ENCODE results near the gene SGO2.

The SGO2 gene, protein sequence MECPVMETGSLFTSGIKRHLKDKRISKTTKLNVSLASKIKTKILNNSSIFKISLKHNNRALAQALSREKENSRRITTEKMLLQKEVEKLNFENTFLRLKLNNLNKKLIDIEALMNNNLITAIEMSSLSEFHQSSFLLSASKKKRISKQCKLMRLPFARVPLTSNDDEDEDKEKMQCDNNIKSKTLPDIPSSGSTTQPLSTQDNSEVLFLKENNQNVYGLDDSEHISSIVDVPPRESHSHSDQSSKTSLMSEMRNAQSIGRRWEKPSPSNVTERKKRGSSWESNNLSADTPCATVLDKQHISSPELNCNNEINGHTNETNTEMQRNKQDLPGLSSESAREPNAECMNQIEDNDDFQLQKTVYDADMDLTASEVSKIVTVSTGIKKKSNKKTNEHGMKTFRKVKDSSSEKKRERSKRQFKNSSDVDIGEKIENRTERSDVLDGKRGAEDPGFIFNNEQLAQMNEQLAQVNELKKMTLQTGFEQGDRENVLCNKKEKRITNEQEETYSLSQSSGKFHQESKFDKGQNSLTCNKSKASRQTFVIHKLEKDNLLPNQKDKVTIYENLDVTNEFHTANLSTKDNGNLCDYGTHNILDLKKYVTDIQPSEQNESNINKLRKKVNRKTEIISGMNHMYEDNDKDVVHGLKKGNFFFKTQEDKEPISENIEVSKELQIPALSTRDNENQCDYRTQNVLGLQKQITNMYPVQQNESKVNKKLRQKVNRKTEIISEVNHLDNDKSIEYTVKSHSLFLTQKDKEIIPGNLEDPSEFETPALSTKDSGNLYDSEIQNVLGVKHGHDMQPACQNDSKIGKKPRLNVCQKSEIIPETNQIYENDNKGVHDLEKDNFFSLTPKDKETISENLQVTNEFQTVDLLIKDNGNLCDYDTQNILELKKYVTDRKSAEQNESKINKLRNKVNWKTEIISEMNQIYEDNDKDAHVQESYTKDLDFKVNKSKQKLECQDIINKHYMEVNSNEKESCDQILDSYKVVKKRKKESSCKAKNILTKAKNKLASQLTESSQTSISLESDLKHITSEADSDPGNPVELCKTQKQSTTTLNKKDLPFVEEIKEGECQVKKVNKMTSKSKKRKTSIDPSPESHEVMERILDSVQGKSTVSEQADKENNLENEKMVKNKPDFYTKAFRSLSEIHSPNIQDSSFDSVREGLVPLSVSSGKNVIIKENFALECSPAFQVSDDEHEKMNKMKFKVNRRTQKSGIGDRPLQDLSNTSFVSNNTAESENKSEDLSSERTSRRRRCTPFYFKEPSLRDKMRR

DNA sequence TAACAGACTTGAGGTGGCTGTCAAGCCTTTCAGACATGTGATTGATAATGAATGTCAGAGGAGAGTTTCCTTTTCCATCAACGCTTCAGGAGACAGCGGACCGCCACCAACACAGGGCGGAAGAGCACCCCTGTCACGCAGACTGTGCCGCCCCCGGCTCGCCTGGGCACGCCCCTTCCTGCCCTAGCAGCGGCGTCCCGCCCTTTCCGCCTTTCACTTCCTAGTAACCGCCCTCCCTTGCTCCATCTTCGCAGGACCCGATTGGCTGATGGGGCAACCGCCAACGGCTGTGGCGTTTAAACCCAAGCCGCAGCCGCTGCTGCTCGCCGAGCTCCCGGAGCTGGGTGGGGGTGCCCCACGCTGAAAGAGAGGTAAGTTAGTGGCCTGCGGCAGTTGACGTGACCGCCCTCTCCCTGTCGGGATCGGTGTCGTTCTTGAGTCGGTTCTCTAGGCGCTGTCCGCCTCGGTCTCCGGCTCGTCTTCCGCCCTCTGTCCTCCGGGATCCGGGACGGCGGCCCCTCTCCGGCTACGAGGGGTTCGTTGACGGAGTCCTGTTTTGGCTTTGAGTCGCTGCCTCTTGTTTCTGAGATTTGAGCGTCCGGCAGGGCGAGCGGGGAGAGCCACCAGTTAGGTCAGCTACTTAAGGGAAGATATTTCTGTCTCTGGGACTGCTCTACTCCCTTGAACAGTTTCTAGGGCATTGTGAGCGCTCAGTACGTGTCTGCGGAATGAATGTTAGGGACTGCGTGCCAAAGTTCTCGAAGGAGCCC, at the start of gene SGO2:
SGO2 (plus strand) TSS at position 326 of the 770 bp plus-strand sequence. CDS start 6,769 bp downstream, outside the sequence.
- DNase-seq: peak; percentile 96

DNA sequence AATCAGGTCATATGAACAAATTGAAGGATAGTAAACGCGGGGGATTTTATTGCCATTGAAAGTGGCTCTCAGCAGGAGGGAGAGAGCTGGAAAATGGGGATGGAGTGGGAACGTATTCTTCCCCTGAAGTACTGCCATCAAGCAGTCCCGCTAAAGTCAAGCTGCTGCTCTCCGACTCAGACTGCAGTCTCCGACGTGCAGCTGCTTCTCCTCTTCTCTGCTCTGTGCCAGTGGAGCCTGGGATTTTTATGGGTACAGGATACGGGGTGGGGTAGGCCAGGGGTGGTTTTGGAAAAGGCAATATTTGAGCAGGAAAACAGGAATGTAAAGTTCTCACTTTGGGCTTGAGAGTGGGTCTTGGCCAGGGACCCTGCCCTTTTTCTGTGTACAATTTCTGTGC, 49.2 kb upstream of the SGO2 start:
- DNase-seq: no peak

DNA sequence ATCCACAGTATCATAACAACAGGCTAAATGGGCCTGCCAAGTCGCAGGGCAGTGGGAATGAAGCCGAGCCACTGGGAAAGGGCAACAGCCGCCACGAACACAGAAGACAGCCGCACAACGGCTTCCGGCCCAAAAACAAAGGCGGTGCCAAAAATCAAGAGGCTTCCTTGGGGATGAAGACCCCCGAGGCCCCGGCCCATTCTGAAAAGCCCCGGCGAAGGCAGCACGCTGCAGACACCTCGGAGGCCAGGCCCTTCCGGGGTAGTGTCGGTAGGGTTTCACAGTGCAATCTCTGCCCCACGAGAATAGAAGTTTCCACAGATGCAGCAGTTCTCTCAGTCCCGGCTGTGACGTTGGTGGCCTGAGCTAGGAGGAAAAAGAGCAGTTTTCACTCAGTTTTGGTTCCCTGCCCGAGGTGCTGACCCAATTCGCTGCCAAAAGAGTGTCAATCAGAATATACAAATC, 48.3 kb upstream of the SGO2 start:
- no peak for DNase-seq

DNA sequence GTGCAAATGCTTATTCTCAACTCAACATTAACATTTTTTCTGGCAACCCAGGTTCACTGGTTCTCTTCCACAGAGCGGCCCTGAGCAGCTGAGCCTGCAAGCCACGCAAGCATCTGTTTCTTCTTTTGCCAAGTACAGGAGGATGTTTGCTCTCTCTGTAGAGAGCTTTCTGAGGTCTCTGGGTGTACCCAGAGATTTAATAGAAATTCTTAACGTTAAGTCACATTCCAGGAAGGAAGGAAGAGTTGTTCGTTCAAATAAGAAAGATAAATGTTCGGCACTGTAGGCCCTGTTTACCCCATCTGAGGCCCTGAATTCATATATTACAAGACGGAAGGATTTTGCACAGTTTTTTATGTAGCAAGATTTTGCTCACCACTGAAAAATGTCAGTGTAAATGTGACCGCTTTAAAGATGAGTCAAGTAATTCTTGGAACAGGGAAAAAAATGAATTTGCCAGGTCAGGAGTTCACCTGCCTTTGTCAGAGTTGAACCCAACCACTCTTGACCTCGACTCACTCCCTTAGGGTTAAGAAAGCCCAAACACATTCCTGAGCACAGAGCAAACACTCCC, 46.2 kb upstream of the SGO2 start:
- no peak for DNase-seq

DNA sequence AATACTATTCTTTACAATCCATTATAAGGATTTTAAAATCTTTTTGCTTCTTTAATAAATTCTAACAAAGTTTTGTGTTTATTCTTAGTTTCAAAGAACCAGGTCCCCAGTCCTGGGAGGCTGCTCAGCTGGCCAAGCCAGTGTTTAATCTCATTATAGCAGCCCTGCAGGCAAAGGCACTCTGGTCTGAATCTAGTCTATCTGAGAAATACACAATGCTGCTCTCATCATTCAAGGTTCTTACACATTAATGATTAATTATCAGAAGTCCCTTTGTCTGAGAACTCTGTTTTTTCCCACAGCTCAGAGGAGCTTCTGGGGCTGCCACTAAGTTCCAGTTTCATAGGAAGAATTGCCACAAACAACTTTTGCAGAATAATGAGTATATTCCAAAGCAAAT, 43.8 kb upstream of the SGO2 start:
- no peak for DNase-seq

DNA sequence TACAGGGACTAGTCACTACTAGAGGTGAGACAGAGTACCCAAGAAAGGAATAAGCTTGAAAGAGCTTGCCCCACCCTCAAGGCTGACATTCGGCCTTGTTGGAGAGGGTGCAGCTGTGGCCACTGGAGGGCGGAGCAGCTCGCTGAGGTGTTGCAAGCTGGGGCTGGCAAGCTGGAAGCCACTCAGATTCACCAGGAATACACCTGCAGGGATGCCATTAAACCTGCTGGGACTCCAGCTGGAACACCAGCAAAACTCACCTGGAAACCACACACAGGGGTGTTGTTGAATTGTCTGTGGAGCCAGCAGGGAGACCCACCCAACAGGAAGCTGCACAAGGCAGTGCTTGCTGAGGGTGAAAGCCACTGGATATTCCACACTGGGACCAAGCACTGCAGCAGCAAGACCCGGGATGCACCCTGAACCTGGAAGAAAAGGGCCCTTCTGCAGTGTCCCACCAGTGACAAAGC, 42.2 kb upstream of the SGO2 start:
- no peak for DNase-seq

DNA sequence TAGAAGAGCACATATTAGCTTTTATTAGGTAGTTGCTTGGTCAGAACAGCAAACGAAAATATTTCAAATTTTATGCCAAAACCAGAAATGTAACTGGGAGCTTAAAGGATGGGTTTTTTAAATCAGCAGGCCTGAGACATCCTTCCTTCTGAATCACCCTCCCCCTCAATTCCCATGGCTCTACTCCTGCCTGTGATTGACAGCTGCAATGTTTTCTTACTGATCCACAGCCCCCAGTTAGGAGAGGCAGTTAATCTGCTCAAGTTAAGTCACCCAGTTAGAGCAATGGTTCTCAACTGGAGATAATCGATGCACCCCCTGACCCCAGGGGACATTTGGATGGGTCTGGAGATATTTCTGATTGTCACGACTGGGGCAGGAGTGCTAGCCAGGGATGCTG, 41.1 kb upstream of the SGO2 start:
- no peak for DNase-seq

DNA sequence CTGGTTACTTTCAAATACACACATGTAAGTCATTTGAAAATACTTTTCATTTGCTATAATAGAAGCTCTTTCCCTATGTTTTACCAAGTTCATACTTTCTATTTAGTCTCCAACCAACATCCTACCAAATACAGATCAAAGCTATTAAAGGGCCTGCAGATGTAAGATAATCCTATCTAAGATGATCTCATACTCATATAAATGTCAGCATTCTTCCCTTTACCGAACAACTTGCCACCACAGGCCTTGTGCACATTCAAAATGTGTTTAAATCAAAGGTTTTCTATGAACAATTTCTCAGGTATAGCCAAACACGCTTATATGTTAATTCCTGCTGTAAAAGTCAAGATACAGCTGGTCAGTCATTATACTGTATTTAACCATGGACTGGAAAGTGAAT, 39.5 kb upstream of the SGO2 start:
- no peak for DNase-seq

DNA sequence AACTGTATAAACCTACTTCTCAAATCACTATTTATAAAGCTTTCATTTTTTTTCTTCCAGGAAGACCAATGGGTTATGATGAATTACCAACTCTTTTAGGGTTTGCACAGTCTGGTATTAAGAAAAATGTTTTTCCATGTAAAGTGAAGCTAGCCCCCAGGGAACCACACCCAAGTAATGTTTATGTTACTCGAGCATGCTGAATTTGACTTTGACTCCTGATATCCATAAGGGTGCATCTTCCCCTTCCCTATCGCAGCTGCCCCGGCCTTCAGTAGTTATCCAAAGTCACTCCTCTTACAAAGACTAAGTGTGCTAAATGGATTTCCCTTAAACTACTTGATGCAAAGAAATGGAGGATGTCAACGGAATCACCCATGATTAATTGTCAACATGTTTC, 37.8 kb upstream of the SGO2 start:
- no peak for DNase-seq

DNA sequence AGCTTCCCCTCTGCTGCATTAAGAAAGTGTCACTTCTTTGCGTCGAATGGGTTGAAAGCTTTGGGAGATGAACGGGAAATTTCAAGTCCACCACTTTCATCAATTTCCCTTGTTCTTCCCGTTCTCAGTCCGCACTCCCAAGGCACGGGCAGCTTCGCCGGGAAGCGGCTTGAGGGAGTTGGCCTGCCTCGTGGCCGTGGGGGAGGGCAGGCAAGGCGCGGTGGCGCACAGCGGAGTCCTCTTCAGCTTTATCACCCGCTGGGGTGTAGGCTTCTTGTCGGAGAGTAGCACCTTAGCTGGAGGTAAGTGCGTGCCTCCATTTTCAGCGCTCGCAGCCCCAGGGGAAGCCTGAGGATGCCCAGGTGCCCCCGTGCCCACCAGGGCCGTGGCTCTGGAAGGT, 36.0 kb upstream of the SGO2 start:
- no peak for DNase-seq

DNA sequence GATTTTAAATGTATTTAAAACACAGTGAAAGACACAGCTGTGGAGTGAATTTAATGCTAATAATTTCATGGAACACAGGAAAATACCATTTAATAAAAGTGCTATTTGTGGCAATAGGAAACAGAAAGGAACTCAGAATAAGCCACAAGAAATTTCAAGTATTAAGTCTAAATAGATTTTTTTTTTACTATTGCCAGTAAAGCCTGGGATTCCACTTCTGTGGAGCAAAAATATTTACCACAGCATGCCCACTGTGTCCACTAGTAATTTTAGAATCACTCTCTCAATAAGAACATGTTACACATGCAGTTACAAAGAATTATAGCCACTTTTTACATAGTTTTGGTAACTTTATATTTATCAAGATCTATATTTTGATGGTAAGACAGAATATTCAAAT, 33.4 kb upstream of the SGO2 start:
- DNase-seq: no peak

DNA sequence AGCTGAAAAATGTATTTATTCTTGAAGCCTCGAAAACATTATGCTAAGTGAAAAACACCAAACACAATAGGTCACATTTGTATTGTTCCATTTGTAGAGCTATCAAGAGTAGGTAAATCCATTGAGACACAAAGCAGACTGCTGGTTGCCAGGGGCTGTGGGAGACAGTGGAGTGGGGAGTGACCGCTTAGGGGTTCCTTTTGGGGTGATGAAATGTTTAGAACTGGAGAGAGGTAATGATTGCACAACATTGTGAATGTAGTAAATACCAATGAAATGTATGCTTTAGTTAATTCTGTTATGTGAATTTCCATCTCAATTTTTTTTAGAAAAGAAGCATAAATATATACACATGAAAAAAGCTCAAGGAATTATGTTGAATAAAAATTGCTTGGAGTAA, 32.0 kb upstream of the SGO2 start:
- no peak for DNase-seq

DNA sequence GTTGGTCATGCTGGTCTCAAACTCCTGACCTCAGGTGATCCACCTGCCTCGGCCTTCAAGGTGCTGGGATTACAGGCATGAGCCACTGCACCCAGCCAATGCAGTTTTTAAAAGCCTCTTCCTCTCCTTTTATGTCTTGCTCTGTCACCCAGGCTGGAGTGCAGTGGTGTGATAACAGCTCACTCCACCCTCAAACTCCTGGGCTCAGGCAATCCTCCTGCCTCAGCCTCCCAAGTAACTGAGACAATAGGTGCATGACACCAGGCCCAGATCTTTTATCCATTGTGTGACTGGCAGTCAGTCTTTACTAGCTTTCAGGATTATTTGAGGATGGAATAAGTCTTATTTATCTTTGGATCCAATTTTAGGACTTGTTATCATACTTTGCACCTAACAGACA, 29.3 kb upstream of the SGO2 start:
- no peak for DNase-seq

DNA sequence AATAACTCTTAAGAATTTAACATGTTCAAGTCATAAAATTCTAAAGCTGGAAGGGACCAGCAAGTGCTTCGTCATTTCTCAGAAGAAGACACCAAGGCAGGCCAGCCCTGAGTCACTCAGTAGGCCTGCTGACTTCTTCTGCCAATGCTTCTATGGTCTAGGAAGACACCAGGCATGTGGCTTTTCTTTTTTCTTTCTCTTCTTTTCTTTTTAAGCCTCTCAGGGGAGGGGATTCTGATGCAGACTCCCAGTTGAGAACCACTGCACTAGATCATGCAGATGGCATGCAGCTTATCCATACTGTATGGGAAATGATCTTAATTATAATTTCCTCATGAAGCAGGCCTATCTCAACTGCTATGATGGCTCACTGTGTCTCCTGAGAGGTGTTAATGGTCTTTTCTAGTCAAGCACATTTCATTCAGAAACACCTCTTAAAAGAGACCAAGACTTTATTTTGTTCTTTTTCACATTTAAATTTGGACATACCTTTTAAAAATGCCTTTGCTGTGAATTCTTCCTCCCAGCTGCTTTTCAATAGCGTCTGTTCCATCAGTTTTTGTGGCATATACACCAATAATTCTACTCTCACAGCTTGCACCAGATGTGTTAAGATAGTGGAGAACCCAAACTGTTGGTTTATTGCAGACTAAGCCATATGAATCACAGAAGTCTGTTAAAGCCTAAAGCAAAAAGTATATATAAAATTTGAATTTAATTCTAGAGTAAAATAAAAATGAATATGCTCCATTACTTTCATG, 27.4 kb upstream of the SGO2 start:
- no peak for DNase-seq

DNA sequence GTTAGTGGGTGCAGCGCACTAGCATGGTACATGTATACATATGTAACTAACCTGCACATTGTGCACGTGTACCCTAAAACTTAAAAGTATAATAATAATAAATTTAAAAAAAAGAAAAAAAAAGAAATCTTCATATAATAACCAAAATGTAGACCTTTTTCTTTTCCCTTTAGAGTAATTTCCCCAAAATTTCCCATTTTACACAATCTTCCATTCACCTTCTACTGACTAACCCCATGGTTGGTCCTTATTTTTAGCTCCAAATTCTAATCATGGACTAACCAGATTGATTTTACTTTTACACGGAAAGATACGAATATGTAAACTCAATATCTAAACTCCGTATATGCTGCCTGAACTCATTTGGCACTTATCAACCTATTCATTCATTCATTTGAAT, 23.8 kb upstream of the SGO2 start:
- DNase-seq: no peak

DNA sequence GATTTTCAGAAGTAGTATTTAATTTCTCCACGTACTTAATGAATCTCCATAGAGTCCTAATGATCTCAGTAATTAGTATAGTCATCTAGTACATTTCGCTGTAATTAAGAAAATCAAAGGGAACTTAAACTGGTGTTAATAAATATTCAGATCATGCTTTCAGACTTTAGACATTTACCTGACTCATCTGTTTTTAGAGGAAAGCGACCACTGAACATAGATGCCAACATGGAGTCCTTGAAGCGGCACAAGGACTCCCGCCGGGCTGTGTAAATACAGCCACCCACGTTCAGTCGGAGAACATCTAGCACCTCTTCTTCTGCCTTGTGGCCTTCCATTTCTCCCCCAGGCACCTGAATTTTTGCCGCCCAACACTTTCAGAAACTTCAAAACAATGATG, 19.3 kb upstream of the SGO2 start:
- no peak for DNase-seq

DNA sequence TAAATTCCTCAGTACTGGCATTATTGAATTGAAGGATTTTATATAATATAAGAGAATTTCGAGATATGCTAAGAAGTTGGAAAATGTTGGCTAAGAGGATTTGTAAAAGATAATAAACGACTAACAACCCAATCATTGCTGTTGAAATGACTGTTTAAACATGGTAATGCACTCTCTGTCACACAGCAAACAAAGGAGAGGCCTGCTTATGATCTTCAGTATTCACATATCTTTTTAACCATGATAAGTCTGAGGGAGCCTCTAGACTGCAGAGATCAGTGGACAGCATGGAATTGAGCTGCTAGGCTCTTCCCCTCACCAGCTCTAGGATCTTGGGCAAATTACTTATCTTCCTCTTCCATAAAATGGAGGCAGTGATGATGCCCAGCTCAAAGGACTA, 18.8 kb upstream of the SGO2 start:
- no peak for DNase-seq

DNA sequence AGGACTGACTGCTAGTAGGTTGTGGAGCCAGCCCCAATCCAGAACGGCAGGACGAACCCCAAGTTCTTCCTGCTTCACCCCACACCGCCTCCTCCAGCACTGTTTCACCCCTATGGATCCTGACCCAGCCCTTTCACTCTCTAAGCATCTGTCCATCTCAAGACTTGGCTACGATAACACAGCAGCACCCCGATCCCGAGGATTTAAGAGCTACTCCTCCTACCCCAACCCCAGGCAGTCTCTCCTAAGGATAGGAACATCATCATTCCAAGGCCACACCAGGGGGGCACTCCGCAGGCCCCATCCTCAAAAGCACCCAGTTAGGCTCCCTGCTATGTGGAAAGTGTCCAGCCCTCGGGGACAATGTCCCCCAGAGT, 16.8 kb upstream of the SGO2 start:
- DNase-seq: no peak

DNA sequence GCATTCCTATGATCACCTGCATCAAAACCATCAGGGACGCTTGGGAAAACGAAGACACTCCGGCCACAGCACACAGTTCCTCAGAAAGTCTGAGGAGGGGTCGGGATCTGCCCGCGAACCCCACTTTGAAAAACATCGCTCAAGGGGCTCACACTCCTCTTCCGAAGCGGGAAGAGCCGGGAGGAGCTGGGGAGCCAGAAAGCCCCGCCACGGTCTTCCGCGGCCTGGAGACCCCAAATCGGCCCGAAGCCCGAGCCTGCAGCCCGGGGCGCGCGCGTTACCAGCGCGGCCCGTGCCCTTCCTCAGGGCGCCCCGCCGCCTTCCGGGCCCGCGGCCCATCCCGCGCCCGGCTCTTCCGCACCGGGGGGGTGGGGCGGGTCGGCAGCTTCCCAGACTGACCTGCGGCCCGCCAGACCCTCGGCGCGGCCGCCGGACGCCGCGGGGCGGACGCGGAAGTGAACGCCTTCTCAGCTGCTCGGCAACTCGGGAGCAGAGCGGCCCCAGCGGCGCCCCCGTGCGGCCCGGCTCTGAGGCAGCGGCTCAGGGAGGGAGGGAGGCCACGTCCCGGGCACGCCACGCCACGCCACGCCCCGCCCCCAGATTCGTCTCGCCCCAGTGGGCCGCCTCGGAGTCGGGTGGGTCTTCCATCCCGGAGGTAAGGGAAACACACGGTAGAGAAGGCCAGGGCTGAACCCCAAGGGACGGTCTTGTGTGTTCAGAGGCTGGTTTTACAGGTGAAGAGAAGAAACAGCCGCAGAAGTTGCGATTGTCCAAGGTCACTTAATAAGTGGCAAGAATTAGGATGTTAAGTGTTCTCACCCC, 16.2 kb upstream of the SGO2 start, which contains the start of gene KCTD18:
KCTD18 (minus strand) TSS at position 457 of the 822 bp plus-strand sequence. CDS start 3,052 bp downstream, outside the sequence.
- DNase-seq: peak; percentile 89

DNA sequence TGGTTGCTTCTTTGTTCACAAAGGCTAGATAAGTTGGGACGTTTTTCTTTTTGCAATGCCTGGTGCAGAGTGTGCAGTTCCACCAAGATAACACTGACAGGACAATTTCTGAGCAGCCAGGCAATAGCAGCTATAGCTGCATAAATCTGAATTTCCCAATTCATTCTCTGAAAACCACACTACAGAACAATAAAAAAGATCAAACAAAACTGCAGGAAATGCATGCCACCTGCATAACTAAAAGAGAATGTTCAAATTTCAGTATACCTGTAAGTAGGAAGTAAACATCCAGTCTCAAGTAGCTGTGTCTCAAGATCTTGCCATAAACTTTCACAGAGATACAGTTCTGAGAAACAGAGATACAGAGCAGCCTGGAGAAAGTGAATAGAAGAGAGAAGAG, 10.9 kb upstream of the SGO2 start:
- no peak for DNase-seq
